22Rv1 (cell line): ENCODE results near the gene CEBPG.

Experiments used
- H3K27ac ChIP-seq: fragments of 450-650 bp; 2 replicates; pipeline ENCODE4 v1.5.1; 2017
- CTCF ChIP-seq: fragments of 450-650 bp; IDR thresholded peaks from 2 replicates; pipeline ENCODE4 v1.5.1; 2017; ENCODE audit warnings: mild to moderate bottlenecking
- ZFX ChIP-seq: fragments of 450-650 bp; IDR thresholded peaks from 2 replicates; pipeline ENCODE4 v1.6.1; 2017; ENCODE audit warnings: antibody characterized with exemption, borderline replicate concordance

CEBPG gene

DNA sequence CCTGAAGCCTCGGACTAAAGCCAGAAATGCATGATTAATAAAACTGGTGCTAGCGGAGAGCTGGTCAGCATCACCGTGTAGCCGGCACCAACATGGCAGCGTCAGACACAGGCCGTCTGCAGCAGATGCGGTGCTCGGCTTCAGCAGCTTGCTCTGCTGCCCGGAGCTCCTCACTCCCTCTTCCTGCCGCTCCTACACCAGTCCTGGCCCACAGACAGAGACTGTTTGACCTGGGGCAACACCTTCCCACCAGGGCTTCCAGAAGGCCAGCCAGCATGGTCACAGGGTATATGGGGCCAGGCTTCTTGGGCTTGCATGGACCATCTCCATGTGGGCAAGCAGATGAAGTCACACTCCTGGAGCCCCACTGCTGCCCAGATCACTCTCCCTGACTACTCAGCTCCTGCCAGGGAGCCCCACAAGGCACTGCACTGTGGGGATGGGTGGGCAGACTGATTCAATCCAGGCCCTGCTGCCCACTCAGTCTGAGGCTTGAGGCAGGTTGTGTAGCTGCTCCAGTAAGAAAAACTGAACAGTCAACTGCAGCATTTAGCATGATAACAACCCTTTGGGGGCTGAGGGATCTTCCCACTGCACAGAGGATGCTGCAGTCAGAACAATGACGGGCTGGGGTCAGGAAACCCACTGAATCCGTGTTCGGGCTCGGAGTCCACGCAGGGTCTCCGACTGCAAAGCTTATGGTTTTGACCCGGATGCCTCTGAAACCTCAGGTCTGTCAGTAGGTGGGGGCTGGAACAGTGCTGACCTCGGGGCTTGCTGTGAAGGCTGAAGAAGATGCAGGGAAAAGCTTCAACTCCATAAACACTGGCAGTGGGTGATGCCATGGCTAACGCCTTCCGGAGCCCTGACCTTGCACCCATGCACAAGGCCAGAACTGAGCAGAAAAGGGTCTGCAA lies 45.6 kb downstream of the CEBPG start:
- no peak for TF ChIP-seq CTCF
- no peak for TF ChIP-seq ZFX
- H3K27ac ChIP-seq: no peak overlapping the region

- TF ChIP-seq CTCF: no peak
- TF ChIP-seq ZFX: no peak
- H3K27ac ChIP-seq: no peak overlapping the region
These were observed 46.2 kb downstream of the CEBPG start for GRCh38 chr19:33419788-33420130.

- no peak for TF ChIP-seq ZFX
- TF ChIP-seq CTCF: no peak
- H3K27ac ChIP-seq: no peak overlapping the region
These were observed 47.3 kb downstream of the CEBPG start for GRCh38 chr19:33420821-33421220.

DNA sequence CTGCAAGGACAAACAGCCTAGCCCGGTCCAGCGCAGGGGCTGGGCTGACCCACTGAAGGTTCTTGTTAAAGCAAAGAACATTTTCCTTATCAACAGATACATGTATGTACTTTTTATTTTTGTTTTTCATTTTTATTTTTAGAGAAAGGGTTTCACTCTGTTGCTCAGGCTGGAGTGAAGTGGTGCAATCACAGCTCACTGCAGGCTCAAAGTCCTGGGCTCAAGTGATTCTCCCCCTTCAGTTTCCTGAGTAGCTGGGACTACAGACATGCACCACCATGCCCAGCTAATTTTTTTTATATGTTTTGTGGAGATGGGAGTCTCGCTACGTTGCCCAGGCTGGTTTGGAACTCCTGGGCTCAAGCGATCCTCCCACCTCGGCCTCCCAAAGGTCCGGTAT lies 47.9 kb downstream of the CEBPG start:
- no peak overlapping the region for H3K27ac ChIP-seq
- TF ChIP-seq CTCF: no peak

DNA sequence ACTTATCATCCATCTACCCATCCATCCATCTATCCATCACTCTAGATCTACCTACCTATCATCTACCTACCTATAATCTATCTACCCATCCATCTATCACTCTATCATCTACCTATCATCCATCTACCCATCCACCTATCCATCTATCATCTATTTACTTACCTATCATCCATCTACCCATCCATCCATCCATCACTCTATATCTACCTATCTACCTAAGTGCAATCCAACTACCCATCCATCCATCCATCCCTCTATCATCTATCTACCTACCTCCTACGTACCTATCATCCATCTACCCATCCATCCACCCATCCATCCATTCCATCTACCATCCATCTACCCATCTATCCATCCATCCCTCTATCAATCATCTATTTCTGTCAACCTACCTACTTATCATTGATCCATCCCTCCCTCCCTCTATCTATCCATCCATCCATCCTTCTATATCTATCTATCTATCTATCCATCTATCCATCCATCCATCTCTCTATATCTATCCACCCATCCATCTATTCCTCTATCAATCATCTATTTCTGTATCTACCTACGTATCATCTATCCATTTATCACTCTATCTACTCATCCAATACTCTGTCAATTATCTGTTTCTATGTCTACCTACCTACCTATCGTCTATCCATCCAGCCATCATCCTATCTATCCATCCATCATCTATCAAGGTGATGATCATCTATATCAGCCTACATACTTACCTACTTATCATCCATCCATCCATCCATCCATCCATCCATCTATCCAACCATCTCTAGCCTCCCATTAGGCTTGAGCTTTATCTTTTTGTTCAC lies 49.1 kb downstream of the CEBPG start:
- TF ChIP-seq CTCF: no peak
- no peak for TF ChIP-seq ZFX
- no peak overlapping the region for H3K27ac ChIP-seq

GRCh38 chr19:33424181-33424580 lies 50.7 kb downstream of the CEBPG start:
- TF ChIP-seq ZFX (no peak), CTCF (no peak)
- no peak overlapping the region for H3K27ac ChIP-seq
